ENCODE data around the gene PPP1R3D. TPM values are rescaled to one million over a fixed set of nuclear protein-coding genes. Genes with fewer than 3 reads are reported as not detected.

PPP1R3D gene
- total RNA-seq, 1 experiment from 2014 or later, result 3.1 TPM

GRCh38 chr20:59908855-59909254 lies 31.2 kb downstream of the PPP1R3D start:
- no peak overlapping the region for H2BK5ac ChIP-seq (ENCODE audit: insufficient read length, low read length)
- H4K5ac ChIP-seq (ENCODE audit: insufficient read length, low read depth, low read length), result no peak overlapping the region
- no peak overlapping the region for H2AFZ ChIP-seq (ENCODE audit: low read length)
- H3K4me1 Mint-ChIP-seq, result no peaks in the 10 kb centered on the region
- H3T11ph ChIP-seq (ENCODE audit: low read length), result no peak overlapping the region
- no peak overlapping the region for H2AK5ac ChIP-seq (ENCODE audit: insufficient read length, low read length)
- no peak overlapping the region for H3K9ac ChIP-seq (ENCODE audit: extremely low read depth, insufficient read length, low read length)
- H3K4ac ChIP-seq (ENCODE audit: low read depth, low read length), result no peak overlapping the region
- H3K56ac ChIP-seq (ENCODE audit: insufficient read length, low read depth, low read length), result no peak overlapping the region
- TF ChIP-seq, protein P1, sequence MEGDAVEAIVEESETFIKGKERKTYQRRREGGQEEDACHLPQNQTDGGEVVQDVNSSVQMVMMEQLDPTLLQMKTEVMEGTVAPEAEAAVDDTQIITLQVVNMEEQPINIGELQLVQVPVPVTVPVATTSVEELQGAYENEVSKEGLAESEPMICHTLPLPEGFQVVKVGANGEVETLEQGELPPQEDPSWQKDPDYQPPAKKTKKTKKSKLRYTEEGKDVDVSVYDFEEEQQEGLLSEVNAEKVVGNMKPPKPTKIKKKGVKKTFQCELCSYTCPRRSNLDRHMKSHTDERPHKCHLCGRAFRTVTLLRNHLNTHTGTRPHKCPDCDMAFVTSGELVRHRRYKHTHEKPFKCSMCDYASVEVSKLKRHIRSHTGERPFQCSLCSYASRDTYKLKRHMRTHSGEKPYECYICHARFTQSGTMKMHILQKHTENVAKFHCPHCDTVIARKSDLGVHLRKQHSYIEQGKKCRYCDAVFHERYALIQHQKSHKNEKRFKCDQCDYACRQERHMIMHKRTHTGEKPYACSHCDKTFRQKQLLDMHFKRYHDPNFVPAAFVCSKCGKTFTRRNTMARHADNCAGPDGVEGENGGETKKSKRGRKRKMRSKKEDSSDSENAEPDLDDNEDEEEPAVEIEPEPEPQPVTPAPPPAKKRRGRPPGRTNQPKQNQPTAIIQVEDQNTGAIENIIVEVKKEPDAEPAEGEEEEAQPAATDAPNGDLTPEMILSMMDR (conservative IDR thresholded peaks at IDR 0.05), result no peak
- H4K20me1 ChIP-seq (ENCODE audit: control insufficient read depth, insufficient read depth, insufficient read length), result no peaks in the 10 kb centered on the region
- H3K27me3 ChIP-seq (ENCODE audit: insufficient read depth, low read length), result no peaks in the 10 kb centered on the region
- H3K23ac ChIP-seq (ENCODE audit: insufficient read length, low read depth, low read length), result no peak overlapping the region
- no peaks in the 10 kb centered on the region for H3K9me3 ChIP-seq (ENCODE audit: control insufficient read depth, low read depth, low read length)
- H3K79me1 ChIP-seq (ENCODE audit: insufficient read depth, low read depth, low read length, poor library complexity, severe bottlenecking), result no peaks in the 10 kb centered on the region
- H3K4me2 ChIP-seq (ENCODE audit: insufficient read depth, insufficient read length, low read length), result no peak overlapping the region
- H4K91ac ChIP-seq (ENCODE audit: insufficient read length, low read depth, low read length), result no peak overlapping the region
- 100% methylated on average over 2 of the region's 5 CpGs for WGBS (ENCODE audit: extremely low coverage, insufficient read length, low lambda C conversion rate)
- H3K4me1 ChIP-seq (ENCODE audit: insufficient read depth, low read length), result no peaks in the 10 kb centered on the region
- no peak overlapping the region for H3K18ac ChIP-seq (ENCODE audit: insufficient read length, low read depth, low read length)
- no peak for DNase-seq
- peaks cover 0 to 3% of the 10 kb centered on the region in 2 experiments; a peak in 2 of 5 replicates for H3K9me3 Mint-ChIP-seq
- H2BK12ac ChIP-seq (ENCODE audit: insufficient read length, low read depth, low read length), result no peak overlapping the region
- H3K36me3 Mint-ChIP-seq (ENCODE audit: insufficient read depth in 1 of 3, low read depth in 3 of 3), result no peaks in the 10 kb centered on the region
- H3K79me2 ChIP-seq (ENCODE audit: insufficient read depth, low read length), result no peaks in the 10 kb centered on the region
- H3K27me3 Mint-ChIP-seq (ENCODE audit: low read depth), result peaks cover 9% of the 10 kb centered on the region
- no peak overlapping the region for H3K14ac ChIP-seq (ENCODE audit: insufficient read depth, low read length)
- no peak overlapping the region for H2BK20ac ChIP-seq (ENCODE audit: low read depth, low read length, poor library complexity, severe bottlenecking)
- no peaks in the 10 kb centered on the region for H3K23me2 ChIP-seq (ENCODE audit: insufficient read length, low read depth, low read length, poor library complexity, severe bottlenecking)
- no peak overlapping the region for H3K27ac Mint-ChIP-seq
- H3K4me3 Mint-ChIP-seq, result no peak overlapping the region
- H3K27ac ChIP-seq (ENCODE audit: insufficient read length, low read depth, low read length), result no peak overlapping the region
- no peak overlapping the region for H2BK15ac ChIP-seq (ENCODE audit: low read depth, low read length)
- H4K8ac ChIP-seq (replicated peaks; ENCODE audit: insufficient read length, low read depth, low read length), result no peak overlapping the region
- H2BK120ac ChIP-seq (ENCODE audit: low read depth, low read length, poor library complexity, severe bottlenecking), result no peak overlapping the region

Data from H9 (cell line).